Omental fat pad (tissue), 4 donors: ENCODE results near the gene MACROD2. TPM values are rescaled to one million over a fixed set of nuclear protein-coding genes. Genes with fewer than 3 reads are reported as not detected.

Experiments
- ATAC-seq: fragments of 150-250 bp; one replicate; pipeline ENCODE4 v1.9.1; 2016; ENCODE audit warnings: mild to moderate bottlenecking, moderate library complexity; ENCODE audit not compliant: low FRiP score
- DNase-seq: peaks from one replicate; pipeline ENCODE4 v3.0.0-alpha.2; 2019; ENCODE audit warnings: low spot score
- CTCF ChIP-seq, 3 donors: fragments of 450-650 bp; IDR thresholded peaks; one replicate each; pipeline ENCODE4 v1.5.1; 2016 to 2017; ENCODE audit warnings: antibody characterized with exemption in 3 of 3, mild to moderate bottlenecking in 3 of 3, moderate library complexity in 2 of 3
- total RNA-seq, 4 donors: library from RNA; depleted of rRNA; stranded (reverse); fragments of >200 nt; gene quantifications; one replicate each; pipeline ENCODE4 v1.1.0, GENCODE V29; 2016

The MACROD2 gene
- total RNA-seq, 4 donors from 2014 or later: 6.8 to 54.1 (median 7.4) TPM

- TF ChIP-seq CTCF (IDR thresholded peaks at IDR 0.05): no peak
- ATAC-seq (no peak), DNase-seq (no peak)
Measured at GRCh38 chr20:14319704-14320103, 324.4 kb downstream of the MACROD2 start.

- no peak for TF ChIP-seq CTCF (IDR thresholded peaks at IDR 0.05)
- DNase-seq: no peak
- no peak for ATAC-seq
Measured at GRCh38 chr20:14331646-14332045, 336.3 kb downstream of the MACROD2 start.

- no peak for ATAC-seq
- TF ChIP-seq CTCF (IDR thresholded peaks at IDR 0.05): no peak
- no peak for DNase-seq
Measured at GRCh38 chr20:14332866-14333265, 337.6 kb downstream of the MACROD2 start.

GRCh38 chr20:14333721-14334120, 338.4 kb downstream of the MACROD2 start:
- ATAC-seq: no peak
- DNase-seq: no peak
- TF ChIP-seq CTCF (IDR thresholded peaks at IDR 0.05): no peak

- no peak for ATAC-seq
- no peak for DNase-seq
- TF ChIP-seq CTCF (IDR thresholded peaks at IDR 0.05): no peak
Measured at GRCh38 chr20:14334306-14334930, 339.1 kb downstream of the MACROD2 start.

GRCh38 chr20:14335052-14335451, 339.7 kb downstream of the MACROD2 start:
- DNase-seq: no peak
- no peak for ATAC-seq
- no peak for TF ChIP-seq CTCF (IDR thresholded peaks at IDR 0.05)

- no peak for ATAC-seq
- DNase-seq: no peak
- TF ChIP-seq CTCF (IDR thresholded peaks at IDR 0.05): no peak
Measured at GRCh38 chr20:14336686-14337085, 341.4 kb downstream of the MACROD2 start.
